Measurements from ENCODE around the gene KCNK13. TPM values are rescaled to one million over a fixed set of nuclear protein-coding genes. Genes with fewer than 3 reads are reported as not detected.

Gene KCNK13
- total RNA-seq, 1 experiment from 2014 or later = 0.17 TPM

DNA sequence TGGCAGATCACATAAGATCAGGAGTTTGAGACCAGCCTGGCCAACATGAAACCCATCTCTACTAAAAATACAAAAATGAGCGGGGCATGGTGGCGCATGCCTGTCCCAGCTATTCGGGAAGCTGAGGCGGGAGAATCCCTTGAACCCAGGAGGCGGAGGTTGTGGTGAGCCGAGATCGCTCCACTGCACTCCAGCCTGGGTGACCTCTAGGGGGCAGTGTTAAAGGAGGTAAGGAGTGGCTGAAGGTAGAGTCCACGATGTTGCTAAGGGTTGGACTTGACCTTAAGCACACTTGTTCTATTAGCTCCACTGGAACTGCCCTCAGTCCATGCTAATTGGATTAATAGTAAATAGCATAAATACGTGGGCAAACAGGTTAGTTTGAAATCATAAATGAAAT lies 132.1 kb downstream of the KCNK13 start:
- H3K36me3 Mint-ChIP-seq = no peaks in the 10 kb centered on the region
- ChIA-PET CTCF (interaction anchor here (0.6 to 2.6 kb wide), 6 partner anchors 9 to 254 kb away, joined by 3 to 8 read pairs (median 4); no protein-coding TSS in a partner anchor), POLR2A (no interaction called here)
- ATAC-seq (peak; percentile 87), DNase-seq (ENCODE audit: low spot score) (peak; percentile 71)
- no peak overlapping the region for H3K4me3 Mint-ChIP-seq
- H3K27ac Mint-ChIP-seq = no peak overlapping the region
- H3K27me3 Mint-ChIP-seq (ENCODE audit: low read depth) = no peaks in the 10 kb centered on the region
- peaks cover 7% of the 10 kb centered on the region for H3K9me3 Mint-ChIP-seq
- TF ChIP-seq CTCF (IDR thresholded peaks at IDR 0.05) (peak; percentile 70), GABPB1 (CRISPR knock-in tag; IDR thresholded peaks at IDR 0.05) (no peak)
- H3K4me1 Mint-ChIP-seq = no peaks in the 10 kb centered on the region

GRCh38 chr14:90194706-90195105 lies 132.9 kb downstream of the KCNK13 start:
- CTCF ChIA-PET = interaction anchor here (0.6 to 2.6 kb wide), 5 partner anchors 13 to 255 kb away, joined by 3 to 8 read pairs (median 4); no protein-coding TSS in a partner anchor

GRCh38 chr14:90198541-90199060 lies 136.8 kb downstream of the KCNK13 start:
- Mint-ChIP-seq H3K9me3 (peaks cover 18% of the 10 kb centered on the region), H3K27me3 (ENCODE audit: low read depth) (peaks cover 4% of the 10 kb centered on the region), H3K4me3 (no peak overlapping the region), H3K4me1 (no peaks in the 10 kb centered on the region), H3K27ac (no peak overlapping the region), H3K36me3 (peaks cover 3% of the 10 kb centered on the region; the same call in 1 of the 2 replicates)
- ChIA-PET CTCF (interaction anchor here (1.4 kb wide), 1 partner anchor 145 kb away, joined by 4 read pairs; no protein-coding TSS in a partner anchor), POLR2A (no interaction called here)
- no peak for DNase-seq (ENCODE audit: low spot score)
- ATAC-seq = no peak
- no peak for TF ChIP-seq MLX (CRISPR knock-in tag; IDR thresholded peaks at IDR 0.05)
- TF ChIP-seq ZNF263 (CRISPR knock-in tag; IDR thresholded peaks at IDR 0.05; ENCODE audit: low read depth) = no peak
- no peak for TF ChIP-seq ATF3 (CRISPR knock-in tag; conservative IDR thresholded peaks at IDR 0.05)
- TF ChIP-seq, protein P1, sequence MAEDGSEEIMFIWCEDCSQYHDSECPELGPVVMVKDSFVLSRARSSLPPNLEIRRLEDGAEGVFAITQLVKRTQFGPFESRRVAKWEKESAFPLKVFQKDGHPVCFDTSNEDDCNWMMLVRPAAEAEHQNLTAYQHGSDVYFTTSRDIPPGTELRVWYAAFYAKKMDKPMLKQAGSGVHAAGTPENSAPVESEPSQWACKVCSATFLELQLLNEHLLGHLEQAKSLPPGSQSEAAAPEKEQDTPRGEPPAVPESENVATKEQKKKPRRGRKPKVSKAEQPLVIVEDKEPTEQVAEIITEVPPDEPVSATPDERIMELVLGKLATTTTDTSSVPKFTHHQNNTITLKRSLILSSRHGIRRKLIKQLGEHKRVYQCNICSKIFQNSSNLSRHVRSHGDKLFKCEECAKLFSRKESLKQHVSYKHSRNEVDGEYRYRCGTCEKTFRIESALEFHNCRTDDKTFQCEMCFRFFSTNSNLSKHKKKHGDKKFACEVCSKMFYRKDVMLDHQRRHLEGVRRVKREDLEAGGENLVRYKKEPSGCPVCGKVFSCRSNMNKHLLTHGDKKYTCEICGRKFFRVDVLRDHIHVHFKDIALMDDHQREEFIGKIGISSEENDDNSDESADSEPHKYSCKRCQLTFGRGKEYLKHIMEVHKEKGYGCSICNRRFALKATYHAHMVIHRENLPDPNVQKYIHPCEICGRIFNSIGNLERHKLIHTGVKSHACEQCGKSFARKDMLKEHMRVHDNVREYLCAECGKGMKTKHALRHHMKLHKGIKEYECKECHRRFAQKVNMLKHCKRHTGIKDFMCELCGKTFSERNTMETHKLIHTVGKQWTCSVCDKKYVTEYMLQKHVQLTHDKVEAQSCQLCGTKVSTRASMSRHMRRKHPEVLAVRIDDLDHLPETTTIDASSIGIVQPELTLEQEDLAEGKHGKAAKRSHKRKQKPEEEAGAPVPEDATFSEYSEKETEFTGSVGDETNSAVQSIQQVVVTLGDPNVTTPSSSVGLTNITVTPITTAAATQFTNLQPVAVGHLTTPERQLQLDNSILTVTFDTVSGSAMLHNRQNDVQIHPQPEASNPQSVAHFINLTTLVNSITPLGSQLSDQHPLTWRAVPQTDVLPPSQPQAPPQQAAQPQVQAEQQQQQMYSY (CRISPR knock-in tag; IDR thresholded peaks at IDR 0.05) = no peak
- no peak for TF ChIP-seq STAT6 (CRISPR knock-in tag; conservative IDR thresholded peaks at IDR 0.05; ENCODE audit: low read depth)
- no peak for TF ChIP-seq MXD4 (CRISPR knock-in tag; IDR thresholded peaks at IDR 0.05; ENCODE audit: borderline replicate concordance)
- no peak for TF ChIP-seq NFATC4 (CRISPR knock-in tag; IDR thresholded peaks at IDR 0.05)
- no peak for TF ChIP-seq RORB (CRISPR knock-in tag; IDR thresholded peaks at IDR 0.05)
- TF ChIP-seq ZNF232 (CRISPR knock-in tag; IDR thresholded peaks at IDR 0.05) = no peak
- no peak for TF ChIP-seq ERG (CRISPR knock-in tag; IDR thresholded peaks at IDR 0.05)
- TF ChIP-seq ESRRA (CRISPR knock-in tag; IDR thresholded peaks at IDR 0.05; ENCODE audit: borderline replicate concordance) = no peak
- no peak for TF ChIP-seq JUN (CRISPR knock-in tag; IDR thresholded peaks at IDR 0.05)
- TF ChIP-seq GTF2I (CRISPR knock-in tag; conservative IDR thresholded peaks at IDR 0.05) = no peak

More at GRCh38 chr14:90194706-90195105, 132.9 kb downstream of the KCNK13 start:
- POLR2A ChIA-PET = no interaction called here
- no peak for ATAC-seq
- H3K27ac Mint-ChIP-seq = no peak overlapping the region
- no peak for DNase-seq (ENCODE audit: low spot score)
- H3K9me3 Mint-ChIP-seq = no peaks in the 10 kb centered on the region
- no peak overlapping the region for H3K4me3 Mint-ChIP-seq
- H3K36me3 Mint-ChIP-seq = no peaks in the 10 kb centered on the region
- H3K27me3 Mint-ChIP-seq (ENCODE audit: low read depth) = no peaks in the 10 kb centered on the region
- no peaks in the 10 kb centered on the region for H3K4me1 Mint-ChIP-seq
- TF ChIP-seq NR1H2 (CRISPR knock-in tag; IDR thresholded peaks at IDR 0.05) (no peak), ZNF396 (CRISPR knock-in tag; IDR thresholded peaks at IDR 0.05; ENCODE audit: borderline replicate concordance) (no peak), ATF6 (CRISPR knock-in tag; IDR thresholded peaks at IDR 0.05) (no peak), CBFB (CRISPR knock-in tag; IDR thresholded peaks at IDR 0.05; ENCODE audit: low read depth) (no peak)
